Liver (tissue), 9 donors: ENCODE measurements around the gene EPB41L2. TPM values are rescaled to one million over a fixed set of nuclear protein-coding genes. Genes with fewer than 3 reads are reported as not detected.

Experiments used
- DNase-seq: peaks from one replicate; pipeline ENCODE4 v3.0.0-alpha.2; 2017; ENCODE audit warnings: low spot score
- H3K27ac ChIP-seq, 2 donors: one replicate each; pipeline ENCODE4 v1.7.0; 2013; ENCODE audit warnings: inconsistent platforms in 2 of 2, low read length in 2 of 2, control low read depth in 1 of 2, low read depth in 1 of 2, mild to moderate bottlenecking in 1 of 2
- H3K27me3 ChIP-seq, 4 donors: one replicate each; pipeline versions ENCODE4 v1.6.1 to v1.7.0; 2013; ENCODE audit warnings: low read length in 3 of 4, inconsistent platforms in 1 of 4, mild to moderate bottlenecking in 1 of 4, moderate library complexity in 1 of 4; ENCODE audit not compliant: control insufficient read depth in 4 of 4, insufficient read depth in 4 of 4
- H3K36me3 ChIP-seq, 4 donors: one replicate each; pipeline versions ENCODE4 v1.6.1 to v1.7.0; 2013; ENCODE audit warnings: low read length in 3 of 4, mild to moderate bottlenecking in 3 of 4, low read depth in 1 of 4, moderate library complexity in 1 of 4; ENCODE audit not compliant: control insufficient read depth in 4 of 4, insufficient read depth in 3 of 4
- H3K4me1 ChIP-seq, 4 donors: one replicate each; pipeline versions ENCODE4 v1.6.1 to v1.7.0; 2013; ENCODE audit warnings: low read length in 3 of 4, mild to moderate bottlenecking in 3 of 4, moderate library complexity in 1 of 4; ENCODE audit not compliant: control insufficient read depth in 4 of 4, insufficient read depth in 4 of 4
- H3K4me3 ChIP-seq, 3 donors: one replicate each; pipeline versions ENCODE4 v1.6.1 to v1.7.0; 2013; ENCODE audit warnings: low read length in 3 of 3, control low read depth in 1 of 3, low read depth in 1 of 3, mild to moderate bottlenecking in 1 of 3
- H3K9ac ChIP-seq, 2 donors: one replicate each; pipeline ENCODE4 v1.7.0; 2013; ENCODE audit warnings: low read length in 2 of 2, mild to moderate bottlenecking in 2 of 2, moderate library complexity in 2 of 2, control low read depth in 1 of 2, low read depth in 1 of 2
- H3K9me3 ChIP-seq, 4 donors: one replicate each; pipeline versions ENCODE4 v1.6.1 to v1.7.0; 2013; ENCODE audit warnings: low read length in 3 of 4; ENCODE audit not compliant: control insufficient read depth in 4 of 4
- EGR1 ChIP-seq, 2 donors: IDR thresholded peaks; 2 replicates each; pipeline ENCODE4 v1.6.1; 2016 to 2018; ENCODE audit warnings: antibody characterized with exemption in 2 of 2, low read depth in 2 of 2
- FOXA1 ChIP-seq: IDR thresholded peaks from 2 replicates; pipeline ENCODE4 v1.6.1; 2016; ENCODE audit warnings: antibody characterized with exemption
- FOXA2 ChIP-seq: IDR thresholded peaks from 2 replicates; pipeline ENCODE4 v1.6.1; 2016; ENCODE audit warnings: antibody characterized with exemption
- GABPA ChIP-seq, 2 donors: IDR thresholded peaks in 1 of 2; conservative IDR thresholded peaks in 1 of 2; 2 replicates each; pipeline ENCODE4 v1.6.1; 2016; ENCODE audit warnings: antibody characterized with exemption in 2 of 2, mild to moderate bottlenecking in 1 of 2, moderate library complexity in 1 of 2
- HNF4A ChIP-seq, 2 donors: conservative IDR thresholded peaks; 2 replicates each; pipeline ENCODE4 v1.6.1; 2016; ENCODE audit warnings: antibody characterized with exemption in 2 of 2, mild to moderate bottlenecking in 2 of 2
- HNF4G ChIP-seq: IDR thresholded peaks from 2 replicates; pipeline ENCODE4 v1.6.1; 2016; ENCODE audit warnings: antibody characterized with exemption
- JUND ChIP-seq, 2 donors: IDR thresholded peaks; 2 replicates each; pipeline ENCODE4 v1.6.1; 2016; ENCODE audit warnings: antibody characterized with exemption in 2 of 2
- NR2F2 ChIP-seq: IDR thresholded peaks from 2 replicates; pipeline ENCODE4 v1.6.1; 2016; ENCODE audit warnings: antibody characterized with exemption
- RAD21 ChIP-seq, 2 donors: IDR thresholded peaks; 2 replicates each; pipeline ENCODE4 v1.6.1; 2016; ENCODE audit warnings: antibody characterized with exemption in 2 of 2, mild to moderate bottlenecking in 2 of 2
- RXRA ChIP-seq, 2 donors: IDR thresholded peaks; 2 replicates each; pipeline ENCODE4 v1.6.1; 2017 to 2018; ENCODE audit warnings: antibody characterized with exemption in 2 of 2, mild to moderate bottlenecking in 1 of 2
- SP1 ChIP-seq: IDR thresholded peaks from 2 replicates; pipeline ENCODE4 v1.6.1; 2018; ENCODE audit warnings: antibody characterized with exemption, mild to moderate bottlenecking
- TAF1 ChIP-seq: conservative IDR thresholded peaks from 2 replicates; pipeline ENCODE4 v1.6.1; 2016; ENCODE audit warnings: antibody characterized with exemption, mild to moderate bottlenecking
- YY1 ChIP-seq: IDR thresholded peaks from 2 replicates; pipeline ENCODE4 v1.6.1; 2016; ENCODE audit warnings: antibody characterized with exemption, mild to moderate bottlenecking
- WGBS: extraction: QIAGEN DNeasy Blood & Tissue Kit; methylation state at CpG from one replicate; pipeline ENCODE4 v1.1.7; 2013; 5-methylcytosine and 5-hydroxymethylcytosine counted together
- polyA plus RNA-seq, 2 donors: library from polyadenylated mRNA; stranded (reverse) in 1 of 2; unstranded in 1 of 2; fragments of 200-250 nt in 1 of 2; fragments of >200 nt in 1 of 2; fragmentation: Nextera tagmentation in 1 of 2; extraction: Ambion mirVana in 1 of 2; gene quantifications; one replicate each; pipeline versions ENCODE4 v1.2.1 to v1.2.3, GENCODE V29; 2013 to 2015
- total RNA-seq, 2 donors: library from RNA; depleted of rRNA; stranded (reverse); fragments of >200 nt; gene quantifications; one replicate each; pipeline ENCODE4 v1.2.3, GENCODE V29; 2014
- TF ChIP-seq, protein P1 (sequence below): IDR thresholded peaks from 2 replicates; pipeline ENCODE4 v1.6.1; 2016; ENCODE audit warnings: antibody characterized with exemption
- TF ChIP-seq, protein P2 (sequence below): IDR thresholded peaks from 2 replicates; pipeline ENCODE4 v1.6.1; 2016; ENCODE audit warnings: antibody characterized with exemption
- TF ChIP-seq, protein P3 (sequence below): IDR thresholded peaks from 2 replicates; pipeline ENCODE4 v1.6.1; 2016; ENCODE audit warnings: antibody characterized with exemption
- TF ChIP-seq, protein P4 (sequence below): fragments of 150-350 bp; IDR thresholded peaks from 2 replicates; pipeline ENCODE4 v1.5.1; 2017; ENCODE audit warnings: improper control_type of control experiment, low read depth, low read length; ENCODE audit not compliant: missing input control
- TF ChIP-seq, protein P5 (sequence below): IDR thresholded peaks from 2 replicates; pipeline ENCODE4 v1.6.1; 2016; ENCODE audit warnings: antibody characterized with exemption, mild to moderate bottlenecking
- donor health status: healthy.
- donor health status: healthy.
- donor health status: healthy.
- donor health status: healthy.
- donor health status: healthy.

EPB41L2 gene
- total and polyA plus RNA-seq, 4 donors = 10.0 to 43.3 (median 18.7) TPM

DNA sequence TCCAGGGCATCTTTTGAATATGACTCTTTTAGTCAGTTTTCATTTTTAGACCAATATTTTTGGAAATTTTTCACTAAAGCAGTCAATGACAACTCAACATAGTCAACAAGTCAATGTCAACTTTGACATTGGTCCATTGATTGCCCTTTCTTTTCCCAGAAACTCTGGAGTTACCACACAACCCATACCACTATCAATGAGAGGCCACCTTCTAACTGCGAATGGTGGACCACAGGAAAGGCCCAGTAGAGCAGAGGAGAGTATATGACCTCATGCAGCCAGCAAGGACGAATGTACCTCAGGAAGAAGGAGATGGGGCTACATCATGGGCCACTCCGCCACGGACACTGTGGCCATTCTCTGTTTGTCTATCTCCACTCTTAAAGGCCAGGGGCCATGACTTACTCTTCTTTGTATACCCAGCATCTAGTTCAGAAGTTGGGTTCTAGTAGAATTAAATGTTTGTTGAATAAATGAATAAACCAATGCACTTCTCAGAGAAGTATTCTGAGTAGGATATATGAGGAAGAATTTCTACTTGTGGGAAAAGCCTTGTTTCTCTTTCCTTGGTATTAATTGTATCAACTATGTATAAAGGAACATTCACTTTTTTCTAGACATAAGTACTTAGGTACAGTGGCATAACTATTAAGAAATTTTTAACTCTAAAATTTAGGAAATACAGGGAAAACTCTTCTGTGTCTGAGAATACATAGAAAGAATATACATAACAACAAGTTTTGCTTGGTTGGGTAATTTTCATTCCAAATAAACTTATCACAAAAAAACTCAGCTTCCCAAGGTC is 236.4 kb downstream of the EPB41L2 start:
- WGBS = 55% methylated on average over 4 of the region's 4 CpGs

More for the DNA sequence above, 236.4 kb downstream of the EPB41L2 start:
- H3K27ac ChIP-seq = peak overlapping the region; percentile 52 to 79
- H3K4me1 ChIP-seq = peaks cover 6 to 54% (median 22%) of the 10 kb centered on the region in 4 donors
- H3K4me3 ChIP-seq = peak overlapping the region in 1 of 3 donors; percentile 77
- DNase-seq = no peak
- no peak overlapping the region for H3K9ac ChIP-seq
- no peaks in the 10 kb centered on the region for H3K27me3 ChIP-seq
- no peaks in the 10 kb centered on the region for H3K36me3 ChIP-seq
- TF ChIP-seq, protein P1, sequence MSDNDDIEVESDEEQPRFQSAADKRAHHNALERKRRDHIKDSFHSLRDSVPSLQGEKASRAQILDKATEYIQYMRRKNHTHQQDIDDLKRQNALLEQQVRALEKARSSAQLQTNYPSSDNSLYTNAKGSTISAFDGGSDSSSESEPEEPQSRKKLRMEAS = no peak
- TF ChIP-seq FOXA2 (no peak), JUND (IDR thresholded peaks at IDR 0.05) (no peak), GABPA (IDR thresholded peaks at IDR 0.05 in 1 of 2, conservative IDR thresholded peaks at IDR 0.05 in 1 of 2) (no peak), RXRA (IDR thresholded peaks at IDR 0.05) (no peak), NR2F2 (no peak), FOXA1 (no peak), SP1 (peak; percentile 27), HNF4G (no peak), HNF4A (conservative IDR thresholded peaks at IDR 0.05) (peak; percentile 48 to 69), TAF1 (no peak), YY1 (peak; percentile 25), EGR1 (IDR thresholded peaks at IDR 0.05; ENCODE audit: low read depth in 2 of 2) (no peak), RAD21 (IDR thresholded peaks at IDR 0.05) (no peak)
- TF ChIP-seq, protein P2, sequence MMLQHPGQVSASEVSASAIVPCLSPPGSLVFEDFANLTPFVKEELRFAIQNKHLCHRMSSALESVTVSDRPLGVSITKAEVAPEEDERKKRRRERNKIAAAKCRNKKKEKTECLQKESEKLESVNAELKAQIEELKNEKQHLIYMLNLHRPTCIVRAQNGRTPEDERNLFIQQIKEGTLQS = no peak
- TF ChIP-seq, protein P3, sequence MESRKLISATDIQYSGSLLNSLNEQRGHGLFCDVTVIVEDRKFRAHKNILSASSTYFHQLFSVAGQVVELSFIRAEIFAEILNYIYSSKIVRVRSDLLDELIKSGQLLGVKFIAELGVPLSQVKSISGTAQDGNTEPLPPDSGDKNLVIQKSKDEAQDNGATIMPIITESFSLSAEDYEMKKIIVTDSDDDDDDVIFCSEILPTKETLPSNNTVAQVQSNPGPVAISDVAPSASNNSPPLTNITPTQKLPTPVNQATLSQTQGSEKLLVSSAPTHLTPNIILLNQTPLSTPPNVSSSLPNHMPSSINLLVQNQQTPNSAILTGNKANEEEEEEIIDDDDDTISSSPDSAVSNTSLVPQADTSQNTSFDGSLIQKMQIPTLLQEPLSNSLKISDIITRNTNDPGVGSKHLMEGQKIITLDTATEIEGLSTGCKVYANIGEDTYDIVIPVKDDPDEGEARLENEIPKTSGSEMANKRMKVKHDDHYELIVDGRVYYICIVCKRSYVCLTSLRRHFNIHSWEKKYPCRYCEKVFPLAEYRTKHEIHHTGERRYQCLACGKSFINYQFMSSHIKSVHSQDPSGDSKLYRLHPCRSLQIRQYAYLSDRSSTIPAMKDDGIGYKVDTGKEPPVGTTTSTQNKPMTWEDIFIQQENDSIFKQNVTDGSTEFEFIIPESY = no peak
- TF ChIP-seq, protein P4, sequence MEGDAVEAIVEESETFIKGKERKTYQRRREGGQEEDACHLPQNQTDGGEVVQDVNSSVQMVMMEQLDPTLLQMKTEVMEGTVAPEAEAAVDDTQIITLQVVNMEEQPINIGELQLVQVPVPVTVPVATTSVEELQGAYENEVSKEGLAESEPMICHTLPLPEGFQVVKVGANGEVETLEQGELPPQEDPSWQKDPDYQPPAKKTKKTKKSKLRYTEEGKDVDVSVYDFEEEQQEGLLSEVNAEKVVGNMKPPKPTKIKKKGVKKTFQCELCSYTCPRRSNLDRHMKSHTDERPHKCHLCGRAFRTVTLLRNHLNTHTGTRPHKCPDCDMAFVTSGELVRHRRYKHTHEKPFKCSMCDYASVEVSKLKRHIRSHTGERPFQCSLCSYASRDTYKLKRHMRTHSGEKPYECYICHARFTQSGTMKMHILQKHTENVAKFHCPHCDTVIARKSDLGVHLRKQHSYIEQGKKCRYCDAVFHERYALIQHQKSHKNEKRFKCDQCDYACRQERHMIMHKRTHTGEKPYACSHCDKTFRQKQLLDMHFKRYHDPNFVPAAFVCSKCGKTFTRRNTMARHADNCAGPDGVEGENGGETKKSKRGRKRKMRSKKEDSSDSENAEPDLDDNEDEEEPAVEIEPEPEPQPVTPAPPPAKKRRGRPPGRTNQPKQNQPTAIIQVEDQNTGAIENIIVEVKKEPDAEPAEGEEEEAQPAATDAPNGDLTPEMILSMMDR = no peak
- TF ChIP-seq, protein P5, sequence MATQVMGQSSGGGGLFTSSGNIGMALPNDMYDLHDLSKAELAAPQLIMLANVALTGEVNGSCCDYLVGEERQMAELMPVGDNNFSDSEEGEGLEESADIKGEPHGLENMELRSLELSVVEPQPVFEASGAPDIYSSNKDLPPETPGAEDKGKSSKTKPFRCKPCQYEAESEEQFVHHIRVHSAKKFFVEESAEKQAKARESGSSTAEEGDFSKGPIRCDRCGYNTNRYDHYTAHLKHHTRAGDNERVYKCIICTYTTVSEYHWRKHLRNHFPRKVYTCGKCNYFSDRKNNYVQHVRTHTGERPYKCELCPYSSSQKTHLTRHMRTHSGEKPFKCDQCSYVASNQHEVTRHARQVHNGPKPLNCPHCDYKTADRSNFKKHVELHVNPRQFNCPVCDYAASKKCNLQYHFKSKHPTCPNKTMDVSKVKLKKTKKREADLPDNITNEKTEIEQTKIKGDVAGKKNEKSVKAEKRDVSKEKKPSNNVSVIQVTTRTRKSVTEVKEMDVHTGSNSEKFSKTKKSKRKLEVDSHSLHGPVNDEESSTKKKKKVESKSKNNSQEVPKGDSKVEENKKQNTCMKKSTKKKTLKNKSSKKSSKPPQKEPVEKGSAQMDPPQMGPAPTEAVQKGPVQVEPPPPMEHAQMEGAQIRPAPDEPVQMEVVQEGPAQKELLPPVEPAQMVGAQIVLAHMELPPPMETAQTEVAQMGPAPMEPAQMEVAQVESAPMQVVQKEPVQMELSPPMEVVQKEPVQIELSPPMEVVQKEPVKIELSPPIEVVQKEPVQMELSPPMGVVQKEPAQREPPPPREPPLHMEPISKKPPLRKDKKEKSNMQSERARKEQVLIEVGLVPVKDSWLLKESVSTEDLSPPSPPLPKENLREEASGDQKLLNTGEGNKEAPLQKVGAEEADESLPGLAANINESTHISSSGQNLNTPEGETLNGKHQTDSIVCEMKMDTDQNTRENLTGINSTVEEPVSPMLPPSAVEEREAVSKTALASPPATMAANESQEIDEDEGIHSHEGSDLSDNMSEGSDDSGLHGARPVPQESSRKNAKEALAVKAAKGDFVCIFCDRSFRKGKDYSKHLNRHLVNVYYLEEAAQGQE = no peak
- no peaks in the 10 kb centered on the region for H3K9me3 ChIP-seq
